A673 (cell line): ENCODE measurements around the gene NEDD9.

ENCODE experiments used
- CTCF ChIP-seq: fragments of 300-800, 200-600 bp; sonication (generic); conservative IDR thresholded peaks from 2 replicates; pipeline ENCODE4 v1.5.1; 2017; ENCODE audit warnings: low read depth, mild to moderate bottlenecking, antibody characterized with exemption, low read length, moderate library complexity, mixed read lengths
- EZH2 ChIP-seq: fragments of 200-600 bp; sonication (generic); IDR thresholded peaks from 2 replicates; pipeline ENCODE4 v1.6.1; 2017; ENCODE audit warnings: borderline replicate concordance, low read depth, mild to moderate bottlenecking, mixed read lengths, antibody characterized with exemption, low read length; ENCODE audit not compliant: poor library complexity, severe bottlenecking

GRCh38 chr6:11237956-11238355, 5.5 kb upstream of the NEDD9 start:
- TF ChIP-seq CTCF = no peak
- no peak for TF ChIP-seq EZH2
